Measurements from ENCODE around the gene MOCOS. TPM values are rescaled to one million over a fixed set of nuclear protein-coding genes. Genes with fewer than 3 reads are reported as not detected.
A peak's percentile ranks its signal among the peaks of the same experiment; 100 is the strongest.

Gene MOCOS
- total and polyA plus RNA-seq, 2 donors (not counting 1 experiment from before 2014, with no cell fraction given), result 0.01 to 0.05 TPM

DNA sequence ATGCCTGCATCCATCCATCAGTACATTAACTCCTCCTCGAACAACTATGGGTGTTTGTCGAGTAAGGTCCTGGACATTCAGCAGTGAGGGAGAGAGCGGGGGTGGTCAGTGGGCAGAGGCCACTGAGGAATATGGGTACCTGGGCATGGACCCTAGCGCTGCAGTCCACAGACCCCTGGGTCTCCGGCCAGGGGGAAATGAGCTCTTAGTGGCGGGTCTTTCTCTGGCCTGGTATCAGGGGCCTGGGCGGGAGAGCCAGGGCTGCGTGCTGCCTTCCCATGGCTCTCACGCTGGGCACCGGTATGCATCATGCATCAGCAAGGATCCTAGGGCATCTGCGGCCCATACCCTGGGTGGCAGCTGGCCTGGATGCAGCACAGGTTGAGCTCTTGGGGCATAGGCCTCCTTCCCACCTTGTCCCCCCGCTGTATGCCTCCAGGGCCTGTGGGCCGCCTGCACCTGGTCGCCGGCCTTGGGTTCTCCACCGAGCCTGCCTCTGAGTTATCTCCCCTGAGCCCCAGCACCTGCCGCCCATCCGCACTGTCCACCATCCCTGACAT is 1.3 kb upstream of the MOCOS start:
- ChIA-PET CTCF (interaction anchor here (1.2 kb wide), 1 partner anchor 99 kb away, joined by 3 read pairs; no protein-coding TSS in a partner anchor), POLR2A (no interaction called here)
- ATAC-seq (ENCODE audit: low read depth) (no peak), DNase-seq (no peak)
- H3K27ac ChIP-seq (ENCODE audit: low read length in 2 of 2), result no peak overlapping the region
- intact Hi-C loops (cut with micrococcal nuclease), result no loop called here
- H3K79me2 ChIP-seq (ENCODE audit: control insufficient read depth, insufficient read depth, low read length), result no peaks in the 10 kb centered on the region
- Mint-ChIP-seq H3K4me1 (peaks cover 36% of the 10 kb centered on the region), H3K9me3 (ENCODE audit: insufficient read depth) (no peaks in the 10 kb centered on the region), H3K27me3 (peaks cover 24% of the 10 kb centered on the region), H3K4me3 (peak overlapping the region; percentile 88), H3K27ac (no peak overlapping the region)
- no peak overlapping the region for H2AFZ ChIP-seq (ENCODE audit: insufficient read depth, low read depth, low read length, poor library complexity, severe bottlenecking)
- TF ChIP-seq, protein P1, sequence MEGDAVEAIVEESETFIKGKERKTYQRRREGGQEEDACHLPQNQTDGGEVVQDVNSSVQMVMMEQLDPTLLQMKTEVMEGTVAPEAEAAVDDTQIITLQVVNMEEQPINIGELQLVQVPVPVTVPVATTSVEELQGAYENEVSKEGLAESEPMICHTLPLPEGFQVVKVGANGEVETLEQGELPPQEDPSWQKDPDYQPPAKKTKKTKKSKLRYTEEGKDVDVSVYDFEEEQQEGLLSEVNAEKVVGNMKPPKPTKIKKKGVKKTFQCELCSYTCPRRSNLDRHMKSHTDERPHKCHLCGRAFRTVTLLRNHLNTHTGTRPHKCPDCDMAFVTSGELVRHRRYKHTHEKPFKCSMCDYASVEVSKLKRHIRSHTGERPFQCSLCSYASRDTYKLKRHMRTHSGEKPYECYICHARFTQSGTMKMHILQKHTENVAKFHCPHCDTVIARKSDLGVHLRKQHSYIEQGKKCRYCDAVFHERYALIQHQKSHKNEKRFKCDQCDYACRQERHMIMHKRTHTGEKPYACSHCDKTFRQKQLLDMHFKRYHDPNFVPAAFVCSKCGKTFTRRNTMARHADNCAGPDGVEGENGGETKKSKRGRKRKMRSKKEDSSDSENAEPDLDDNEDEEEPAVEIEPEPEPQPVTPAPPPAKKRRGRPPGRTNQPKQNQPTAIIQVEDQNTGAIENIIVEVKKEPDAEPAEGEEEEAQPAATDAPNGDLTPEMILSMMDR (IDR thresholded peaks at IDR 0.05), result no peak
- no peak for TF ChIP-seq EZH2 (IDR thresholded peaks at IDR 0.05; ENCODE audit: borderline replicate concordance, insufficient read depth, low read depth, low read length, poor library complexity, severe bottlenecking)
- peak overlapping the region; percentile 99 for H3K4me2 ChIP-seq (replicated peaks; ENCODE audit: low read depth, low read length, poor library complexity, severe bottlenecking)
- no peaks in the 10 kb centered on the region for H4K20me1 ChIP-seq (ENCODE audit: control insufficient read depth, insufficient read depth, low read length, poor library complexity, severe bottlenecking)
- no peak overlapping the region for H3K9ac ChIP-seq (ENCODE audit: low read length)
- no peak overlapping the region for H3K4me3 ChIP-seq (ENCODE audit: control extremely low read depth in 1 of 5, extremely low read depth in 1 of 5, insufficient read depth in 1 of 5, low read depth in 2 of 5, low read length in 4 of 5)
- peaks cover 0 to 22% (median 10%) of the 10 kb centered on the region in 4 experiments for H3K27me3 ChIP-seq (replicated peaks in 1 of 4; ENCODE audit: control extremely low read depth in 1 of 4, control insufficient read depth in 3 of 4, insufficient read depth in 4 of 4, low read length in 3 of 4)
- 91% methylated on average over 18 of the region's 18 CpGs for WGBS (ENCODE audit: insufficient coverage)
- H3K36me3 ChIP-seq (replicated peaks in 1 of 2; ENCODE audit: control extremely low read depth in 1 of 2, control insufficient read depth in 1 of 2, extremely low read depth in 1 of 2, insufficient read depth in 2 of 2, low read length in 1 of 2), result no peaks in the 10 kb centered on the region
- H3K4me1 ChIP-seq (ENCODE audit: control insufficient read depth in 2 of 2, insufficient read depth in 2 of 2, low read length in 2 of 2), result peaks cover 26 to 31% of the 10 kb centered on the region in 2 donors
- H3K9me3 ChIP-seq (ENCODE audit: control extremely low read depth in 1 of 3, control insufficient read depth in 2 of 3, insufficient read depth in 1 of 3, low read length in 2 of 3), result peaks cover 0 to 11% (median 0%) of the 10 kb centered on the region in 3 donors

DNA sequence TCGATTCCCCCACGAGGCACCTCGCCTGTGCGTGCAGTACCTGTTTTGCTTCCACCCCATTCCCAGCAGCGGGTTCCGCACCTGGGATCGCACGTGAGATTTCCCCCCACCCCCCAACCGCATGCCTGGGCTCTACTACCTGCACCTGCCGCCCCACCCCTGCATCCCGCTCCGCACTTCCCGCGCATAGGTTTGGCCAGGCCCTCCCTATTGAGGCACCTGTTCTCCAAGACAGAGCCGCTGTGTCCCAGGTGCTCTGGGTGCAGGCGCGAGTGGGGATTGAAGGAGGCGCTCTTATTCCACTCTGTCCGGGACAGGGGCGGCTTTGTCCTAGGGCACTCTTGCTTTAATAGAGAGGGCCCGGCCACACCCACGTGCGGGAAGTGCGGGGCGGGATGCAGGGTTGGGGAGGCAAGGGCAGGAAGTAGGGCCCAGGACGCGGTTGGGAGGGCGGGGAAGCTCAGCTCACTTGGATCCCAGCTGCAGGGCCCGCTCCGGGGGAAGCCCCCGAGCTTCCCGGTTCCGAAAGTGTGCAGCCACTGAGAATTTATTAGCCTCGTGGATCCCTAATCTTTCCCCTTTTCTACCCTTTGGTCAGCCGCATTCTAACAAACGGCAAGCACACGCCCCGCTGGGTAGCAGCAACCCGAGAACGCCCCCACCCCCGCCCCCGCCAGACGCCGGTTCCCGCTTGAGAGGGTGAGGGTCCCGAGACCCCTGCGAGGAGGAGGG is 670 bp upstream of the MOCOS start:
- peak overlapping the region; percentile 88 for H3K4me3 Mint-ChIP-seq
- TF ChIP-seq, protein P1 (IDR thresholded peaks at IDR 0.05), result no peak
- TF ChIP-seq EZH2 (IDR thresholded peaks at IDR 0.05; ENCODE audit: borderline replicate concordance, insufficient read depth, low read depth, low read length, poor library complexity, severe bottlenecking), result no peak
- H3K4me1 Mint-ChIP-seq, result peaks cover 36% of the 10 kb centered on the region
- no peaks in the 10 kb centered on the region for H3K79me2 ChIP-seq (ENCODE audit: control insufficient read depth, insufficient read depth, low read length)
- no peaks in the 10 kb centered on the region for H4K20me1 ChIP-seq (ENCODE audit: control insufficient read depth, insufficient read depth, low read length, poor library complexity, severe bottlenecking)
- ChIA-PET CTCF (no interaction called here), POLR2A (no interaction called here)
- peak overlapping the region; percentile 89 for H2AFZ ChIP-seq (ENCODE audit: insufficient read depth, low read depth, low read length, poor library complexity, severe bottlenecking)
- WGBS (ENCODE audit: insufficient coverage), result 14% methylated on average over 33 of the region's 47 CpGs
- intact Hi-C loops (cut with micrococcal nuclease), result no loop called here
- no peak overlapping the region for H3K27ac Mint-ChIP-seq
- peak overlapping the region in 1 of 2 donors; percentile 50 for H3K27ac ChIP-seq (ENCODE audit: low read length in 2 of 2)
- H3K27me3 Mint-ChIP-seq, result peaks cover 27% of the 10 kb centered on the region
- H3K4me3 ChIP-seq (ENCODE audit: control extremely low read depth in 1 of 5, extremely low read depth in 1 of 5, insufficient read depth in 1 of 5, low read depth in 2 of 5, low read length in 4 of 5), result peak overlapping the region; percentile 53 to 92 (median 66)
- H3K9me3 ChIP-seq (ENCODE audit: control extremely low read depth in 1 of 3, control insufficient read depth in 2 of 3, insufficient read depth in 1 of 3, low read length in 2 of 3), result peaks cover 0 to 11% (median 0%) of the 10 kb centered on the region in 3 donors
- H3K9ac ChIP-seq (ENCODE audit: low read length), result peak overlapping the region; percentile 83
- ATAC-seq (ENCODE audit: low read depth) (no peak), DNase-seq (peak; percentile 11)
- H3K9me3 Mint-ChIP-seq (ENCODE audit: insufficient read depth), result no peaks in the 10 kb centered on the region
- H3K4me2 ChIP-seq (replicated peaks; ENCODE audit: low read depth, low read length, poor library complexity, severe bottlenecking), result peak overlapping the region; percentile 99
- H3K27me3 ChIP-seq (replicated peaks in 1 of 4; ENCODE audit: control extremely low read depth in 1 of 4, control insufficient read depth in 3 of 4, insufficient read depth in 4 of 4, low read length in 3 of 4), result peaks cover 0 to 22% (median 10%) of the 10 kb centered on the region in 4 experiments
- H3K4me1 ChIP-seq (ENCODE audit: control insufficient read depth in 2 of 2, insufficient read depth in 2 of 2, low read length in 2 of 2), result peaks cover 26 to 31% of the 10 kb centered on the region in 2 donors
- no peaks in the 10 kb centered on the region for H3K36me3 ChIP-seq (replicated peaks in 1 of 2; ENCODE audit: control extremely low read depth in 1 of 2, control insufficient read depth in 1 of 2, extremely low read depth in 1 of 2, insufficient read depth in 2 of 2, low read length in 1 of 2)
